Measurements from ENCODE around the gene FBXL14.

DNA sequence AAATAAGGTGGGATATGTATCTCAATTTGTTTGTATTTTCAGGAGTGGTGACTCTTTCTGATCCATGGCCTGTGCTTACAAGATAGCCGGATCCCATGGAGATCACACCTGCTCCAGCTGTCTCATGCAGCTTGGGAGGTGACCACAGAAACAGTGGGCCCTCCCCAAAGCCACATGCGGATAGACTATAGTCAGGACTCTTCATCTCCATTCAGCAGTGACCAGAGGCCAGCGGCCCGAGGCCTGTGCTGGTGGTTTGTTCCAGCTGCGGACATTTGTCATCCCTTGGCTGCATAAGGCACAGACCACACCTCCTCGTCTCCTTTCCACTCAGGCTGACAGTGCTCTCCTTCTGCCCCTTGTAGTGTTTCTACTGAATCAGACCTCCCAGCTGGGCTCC lies 20.0 kb upstream of the FBXL14 start:
- no peak for TF ChIP-seq POLR2A (IDR thresholded peaks at IDR 0.05; ENCODE audit: extremely low read depth, insufficient read length)
- TF ChIP-seq, protein P1, sequence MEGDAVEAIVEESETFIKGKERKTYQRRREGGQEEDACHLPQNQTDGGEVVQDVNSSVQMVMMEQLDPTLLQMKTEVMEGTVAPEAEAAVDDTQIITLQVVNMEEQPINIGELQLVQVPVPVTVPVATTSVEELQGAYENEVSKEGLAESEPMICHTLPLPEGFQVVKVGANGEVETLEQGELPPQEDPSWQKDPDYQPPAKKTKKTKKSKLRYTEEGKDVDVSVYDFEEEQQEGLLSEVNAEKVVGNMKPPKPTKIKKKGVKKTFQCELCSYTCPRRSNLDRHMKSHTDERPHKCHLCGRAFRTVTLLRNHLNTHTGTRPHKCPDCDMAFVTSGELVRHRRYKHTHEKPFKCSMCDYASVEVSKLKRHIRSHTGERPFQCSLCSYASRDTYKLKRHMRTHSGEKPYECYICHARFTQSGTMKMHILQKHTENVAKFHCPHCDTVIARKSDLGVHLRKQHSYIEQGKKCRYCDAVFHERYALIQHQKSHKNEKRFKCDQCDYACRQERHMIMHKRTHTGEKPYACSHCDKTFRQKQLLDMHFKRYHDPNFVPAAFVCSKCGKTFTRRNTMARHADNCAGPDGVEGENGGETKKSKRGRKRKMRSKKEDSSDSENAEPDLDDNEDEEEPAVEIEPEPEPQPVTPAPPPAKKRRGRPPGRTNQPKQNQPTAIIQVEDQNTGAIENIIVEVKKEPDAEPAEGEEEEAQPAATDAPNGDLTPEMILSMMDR (IDR thresholded peaks at IDR 0.05; ENCODE audit: low read depth, low read length), result no peak
- TF ChIP-seq, protein P2, sequence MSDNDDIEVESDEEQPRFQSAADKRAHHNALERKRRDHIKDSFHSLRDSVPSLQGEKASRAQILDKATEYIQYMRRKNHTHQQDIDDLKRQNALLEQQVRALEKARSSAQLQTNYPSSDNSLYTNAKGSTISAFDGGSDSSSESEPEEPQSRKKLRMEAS (IDR thresholded peaks at IDR 0.05; ENCODE audit: low read depth, low read length), result no peak
